Measurements from ENCODE around the gene MARCO. TPM values are rescaled to one million over a fixed set of nuclear protein-coding genes. Genes with fewer than 3 reads are reported as not detected.

The MARCO gene
- polyA plus RNA-seq, 3 donors = 12.7 to 43.7 (median 37.7) TPM

DNA sequence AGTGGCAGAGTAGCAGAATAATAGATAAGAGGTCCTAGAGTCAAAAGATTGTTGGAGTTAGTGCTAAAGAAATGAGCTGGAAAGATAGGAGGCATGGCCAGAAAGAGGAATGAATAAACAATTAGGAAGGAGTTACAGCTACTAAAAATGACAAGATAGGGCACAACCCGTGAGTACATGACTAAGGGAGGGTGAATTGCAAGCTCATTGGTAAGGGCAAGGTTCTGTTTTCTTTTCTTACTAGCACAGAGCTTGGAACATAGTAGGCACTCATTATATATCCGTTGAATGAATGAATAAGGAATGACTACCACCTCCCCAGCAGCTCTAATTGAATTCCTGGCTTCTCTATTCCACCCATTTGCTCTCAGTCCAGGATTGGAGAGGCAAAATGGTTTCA lies 5.7 kb upstream of the MARCO start:
- H3K27ac Mint-ChIP-seq = no peak overlapping the region
- H3K9me3 Mint-ChIP-seq = peaks cover 9 to 23% (median 12%) of the 10 kb centered on the region in 7 donors
- Histone ChIP-seq H3K9ac (ENCODE audit: insufficient read depth, low read length, poor library complexity, severe bottlenecking) (peak overlapping the region; percentile 53), H3K4me1 (ENCODE audit: control insufficient read depth in 1 of 2, insufficient read depth in 2 of 2, low read length in 2 of 2) (peaks cover 63% of the 10 kb centered on the region in 2 donors), H2AFZ (ENCODE audit: insufficient read depth, low read depth, low read length, poor library complexity, severe bottlenecking) (no peak overlapping the region), H3K4me3 (replicated peaks in 1 of 3; ENCODE audit: low read depth in 2 of 3, low read length in 3 of 3) (peak overlapping the region in 2 of 3 experiments; percentile 12 to 49), H3K4me2 (replicated peaks; ENCODE audit: extremely low read depth, low read length, poor library complexity, severe bottlenecking) (peak overlapping the region; percentile 58), H3K79me2 (ENCODE audit: insufficient read depth, low read length) (no peaks in the 10 kb centered on the region), H4K20me1 (ENCODE audit: insufficient read depth, low read length) (no peaks in the 10 kb centered on the region), H3K27ac (ENCODE audit: low read depth in 1 of 2, low read length in 2 of 2) (peak overlapping the region; percentile 78 to 90), H3K9me3 (replicated peaks in 1 of 2; ENCODE audit: control insufficient read depth in 1 of 2, insufficient read depth in 1 of 2, low read length in 2 of 2) (peaks cover 9 to 13% of the 10 kb centered on the region in 2 donors), H3K36me3 (replicated peaks in 1 of 2; ENCODE audit: control insufficient read depth in 1 of 2, insufficient read depth in 2 of 2, low read length in 2 of 2) (no peaks in the 10 kb centered on the region), H3K27me3 (ENCODE audit: control insufficient read depth in 2 of 2, insufficient read depth in 2 of 2, low read length in 2 of 2) (no peaks in the 10 kb centered on the region)
- peaks cover 7 to 9% of the 10 kb centered on the region in 2 donors for H3K36me3 Mint-ChIP-seq
- peaks cover 0 to under 1% (median 0%) of the 10 kb centered on the region in 3 donors for H3K27me3 Mint-ChIP-seq (ENCODE audit: low read depth in 3 of 3)
- intact Hi-C loops (cut with micrococcal nuclease) = loop anchor here in 1 of 2 donors (5.0 kb wide), 1 partner anchor 36 kb away; no protein-coding TSS in a partner anchor
- peaks cover 18% of the 10 kb centered on the region for H3K4me1 Mint-ChIP-seq
- WGBS (ENCODE audit: insufficient coverage) = 0% methylated on average over 1 of the region's 2 CpGs
- H3K4me3 Mint-ChIP-seq = no peak overlapping the region
- DNase-seq = peak; percentile 72 to 87 (median 85)
- TF ChIP-seq, protein P1, sequence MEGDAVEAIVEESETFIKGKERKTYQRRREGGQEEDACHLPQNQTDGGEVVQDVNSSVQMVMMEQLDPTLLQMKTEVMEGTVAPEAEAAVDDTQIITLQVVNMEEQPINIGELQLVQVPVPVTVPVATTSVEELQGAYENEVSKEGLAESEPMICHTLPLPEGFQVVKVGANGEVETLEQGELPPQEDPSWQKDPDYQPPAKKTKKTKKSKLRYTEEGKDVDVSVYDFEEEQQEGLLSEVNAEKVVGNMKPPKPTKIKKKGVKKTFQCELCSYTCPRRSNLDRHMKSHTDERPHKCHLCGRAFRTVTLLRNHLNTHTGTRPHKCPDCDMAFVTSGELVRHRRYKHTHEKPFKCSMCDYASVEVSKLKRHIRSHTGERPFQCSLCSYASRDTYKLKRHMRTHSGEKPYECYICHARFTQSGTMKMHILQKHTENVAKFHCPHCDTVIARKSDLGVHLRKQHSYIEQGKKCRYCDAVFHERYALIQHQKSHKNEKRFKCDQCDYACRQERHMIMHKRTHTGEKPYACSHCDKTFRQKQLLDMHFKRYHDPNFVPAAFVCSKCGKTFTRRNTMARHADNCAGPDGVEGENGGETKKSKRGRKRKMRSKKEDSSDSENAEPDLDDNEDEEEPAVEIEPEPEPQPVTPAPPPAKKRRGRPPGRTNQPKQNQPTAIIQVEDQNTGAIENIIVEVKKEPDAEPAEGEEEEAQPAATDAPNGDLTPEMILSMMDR (IDR thresholded peaks at IDR 0.05) = no peak

DNA sequence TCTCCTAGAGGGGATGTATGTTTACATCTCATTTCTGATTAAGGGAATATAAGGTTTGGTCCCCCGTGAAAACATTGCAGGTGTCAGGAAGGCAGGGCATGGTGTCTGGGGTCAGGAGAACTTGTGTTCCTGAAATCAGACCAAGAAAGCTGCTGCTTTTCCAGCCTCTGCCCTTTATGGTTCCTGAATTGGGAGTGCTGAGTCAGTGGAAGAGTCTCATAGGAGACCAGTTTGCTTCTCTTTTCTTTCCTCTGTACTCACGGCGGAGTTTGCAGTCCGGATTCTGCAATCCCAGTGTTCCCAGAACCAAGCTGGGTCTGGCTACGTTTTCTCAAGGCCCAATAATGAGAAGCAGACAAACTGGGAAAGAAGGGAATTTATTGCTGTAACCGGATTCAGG lies 5.1 kb upstream of the MARCO start:
- peaks cover 69% of the 10 kb centered on the region in 2 donors for H3K4me1 ChIP-seq (ENCODE audit: control insufficient read depth in 1 of 2, insufficient read depth in 2 of 2, low read length in 2 of 2)
- Mint-ChIP-seq H3K27me3 (ENCODE audit: low read depth in 3 of 3) (peaks cover 0 to 2% (median 0%) of the 10 kb centered on the region in 3 donors), H3K36me3 (peaks cover 7 to 9% of the 10 kb centered on the region in 2 donors), H3K9me3 (peaks cover 9 to 21% (median 12%) of the 10 kb centered on the region in 7 donors), H3K4me3 (no peak overlapping the region), H3K4me1 (peaks cover 24% of the 10 kb centered on the region), H3K27ac (no peak overlapping the region)
- H3K27me3 ChIP-seq (ENCODE audit: control insufficient read depth in 2 of 2, insufficient read depth in 2 of 2, low read length in 2 of 2) = no peaks in the 10 kb centered on the region
- no peaks in the 10 kb centered on the region for H3K36me3 ChIP-seq (replicated peaks in 1 of 2; ENCODE audit: control insufficient read depth in 1 of 2, insufficient read depth in 2 of 2, low read length in 2 of 2)
- peak overlapping the region in 2 of 3 experiments; percentile 12 to 49 for H3K4me3 ChIP-seq (replicated peaks in 1 of 3; ENCODE audit: low read depth in 2 of 3, low read length in 3 of 3)
- H3K27ac ChIP-seq (ENCODE audit: low read depth in 1 of 2, low read length in 2 of 2) = peak overlapping the region; percentile 78 to 90
- H2AFZ ChIP-seq (ENCODE audit: insufficient read depth, low read depth, low read length, poor library complexity, severe bottlenecking) = no peak overlapping the region
- H3K9ac ChIP-seq (ENCODE audit: insufficient read depth, low read length, poor library complexity, severe bottlenecking) = peak overlapping the region; percentile 53
- TF ChIP-seq, protein P1 (IDR thresholded peaks at IDR 0.05) = no peak
- intact Hi-C loops (cut with micrococcal nuclease) = loop anchor here in 1 of 2 donors (5.0 kb wide), 1 partner anchor 35 kb away; no protein-coding TSS in a partner anchor
- H3K79me2 ChIP-seq (ENCODE audit: insufficient read depth, low read length) = no peaks in the 10 kb centered on the region
- peaks cover 6 to 13% of the 10 kb centered on the region in 2 donors for H3K9me3 ChIP-seq (replicated peaks in 1 of 2; ENCODE audit: control insufficient read depth in 1 of 2, insufficient read depth in 1 of 2, low read length in 2 of 2)
- 0% methylated on average over 1 of the region's 6 CpGs for WGBS (ENCODE audit: insufficient coverage)
- peak overlapping the region; percentile 58 for H3K4me2 ChIP-seq (replicated peaks; ENCODE audit: extremely low read depth, low read length, poor library complexity, severe bottlenecking)
- H4K20me1 ChIP-seq (ENCODE audit: insufficient read depth, low read length) = no peaks in the 10 kb centered on the region
- DNase-seq = peak; percentile 25 to 80 (median 78)

Data from CD14-positive monocyte (primary cell).